IMR-90 (cell line): ENCODE data around the gene ZNF217. TPM values are rescaled to one million over a fixed set of nuclear protein-coding genes. Genes with fewer than 3 reads are reported as not detected.
"Not testable (repeated sequence)": the region's sequence is repeated elsewhere in the genome, so short reads cannot be mapped to it uniquely, and the experiment has no call there.

Source experiments
- ATAC-seq: fragments of 200-7000 bp; cut with Tn5 transposase; 2 replicates; pipeline ENCODE4 v1.9.1; 2020; ENCODE audit warnings: low read depth, mild to moderate bottlenecking, moderate library complexity
- BruUV-seq: library from RNA; stranded (reverse); fragments of 400-500 nt; replicated peaks from 2 replicates; lab custom pipeline; 2021; lab: Mats Ljungman, UMichigan
- CTCF ChIA-PET: fragments of 300-600 bp; formaldehyde crosslinking; extraction: SDS; loops from one replicate; lab custom pipeline; 2021; ENCODE audit warnings: antibody characterized with exemption; lab: Yijun Ruan, JAX
- POLR2A ChIA-PET: fragments of 300-600 bp; sonication (Branson Sonifier 250); formaldehyde crosslinking; loops from one replicate; lab custom pipeline; 2022; ENCODE audit warnings: antibody characterized with exemption; ENCODE audit not compliant: unreplicated experiment; lab: Charles Lee
- DNase-seq: peaks from one replicate; pipeline ENCODE4 v3.0.0; 2013
- H2AFZ ChIP-seq: replicated peaks from 2 replicates; pipeline ENCODE3; 2013; ENCODE audit warnings: low read length, mild to moderate bottlenecking; ENCODE audit not compliant: poor library complexity
- H2AK5ac ChIP-seq: 2 replicates; pipeline ENCODE4 v1.6.1; 2013; ENCODE audit warnings: low read depth, low read length, inconsistent platforms
- H2AK9ac ChIP-seq: replicated peaks from 2 replicates; pipeline ENCODE3; 2013; ENCODE audit warnings: mild to moderate bottlenecking, low read depth, low read length, moderate library complexity; ENCODE audit not compliant: poor library complexity
- H2BK120ac ChIP-seq: 2 replicates; pipeline ENCODE4 v1.6.1; 2013; ENCODE audit warnings: low read depth, low read length, inconsistent platforms
- H2BK15ac ChIP-seq: 3 replicates; pipeline ENCODE4 v1.6.1; 2013; ENCODE audit warnings: low read depth, low read length, inconsistent platforms
- H2BK20ac ChIP-seq: 2 replicates; pipeline ENCODE4 v1.6.1; 2013; ENCODE audit warnings: low read depth, mild to moderate bottlenecking, inconsistent platforms, low read length, moderate library complexity
- H2BK5ac ChIP-seq: 2 replicates; pipeline ENCODE4 v1.6.1; 2013; ENCODE audit warnings: mild to moderate bottlenecking, low read depth, low read length, inconsistent platforms; ENCODE audit not compliant: poor library complexity, severe bottlenecking
- H3K14ac ChIP-seq: replicated peaks from 2 replicates; pipeline ENCODE4 v1.6.1; 2013; ENCODE audit warnings: low read depth, low read length, inconsistent platforms
- H3K18ac ChIP-seq: 2 replicates; pipeline ENCODE4 v1.6.1; 2013; ENCODE audit warnings: low read depth, low read length, control low read depth
- H3K23ac ChIP-seq: 2 replicates; pipeline ENCODE4 v1.6.1; 2013; ENCODE audit warnings: low read depth, low read length, inconsistent platforms
- H3K27ac ChIP-seq: 2 replicates; pipeline ENCODE4 v1.5.1; 2013; ENCODE audit warnings: mild to moderate bottlenecking, control low read depth, low read length; ENCODE audit not compliant: insufficient read depth
- H3K27me3 ChIP-seq: 2 replicates; pipeline ENCODE4 v1.6.1; 2013; ENCODE audit warnings: low read length; ENCODE audit not compliant: control insufficient read depth, insufficient read depth
- H3K36me3 ChIP-seq: 2 replicates; pipeline ENCODE4 v1.6.1; 2013; ENCODE audit warnings: low read length, mixed read lengths; ENCODE audit not compliant: control insufficient read depth, insufficient read depth
- H3K4ac ChIP-seq: 2 replicates; pipeline ENCODE4 v1.6.1; 2013; ENCODE audit warnings: low read depth, low read length, inconsistent platforms
- H3K4me1 ChIP-seq: 2 replicates; pipeline ENCODE4 v1.6.1; 2013; ENCODE audit warnings: low read length, mixed read lengths; ENCODE audit not compliant: control insufficient read depth, insufficient read depth
- H3K4me2 ChIP-seq: 2 replicates; pipeline ENCODE4 v1.6.1; 2013; ENCODE audit warnings: low read depth, mild to moderate bottlenecking, control low read depth, low read length, moderate library complexity
- H3K4me3 ChIP-seq: 2 replicates; pipeline ENCODE4 v1.5.1; 2013; ENCODE audit warnings: low read depth, mild to moderate bottlenecking, control low read depth, low read length, moderate library complexity; ENCODE audit not compliant: insufficient read depth
- H3K56ac ChIP-seq: 2 replicates; pipeline ENCODE4 v1.6.1; 2013; ENCODE audit warnings: low read length, inconsistent platforms; ENCODE audit not compliant: insufficient read depth; ENCODE audit errors: extremely low read depth
- H3K79me1 ChIP-seq, 2 experiments: 2 replicates each; pipeline ENCODE4 v1.6.1; 2013; ENCODE audit warnings: low read length in 2 of 2, inconsistent platforms in 1 of 2, low read depth in 1 of 2
- H3K9ac ChIP-seq: 2 replicates; pipeline ENCODE4 v1.6.1; 2013; ENCODE audit warnings: low read depth, low read length, control low read depth
- H3K9me1 ChIP-seq: 2 replicates; pipeline ENCODE4 v1.6.1; 2013; ENCODE audit warnings: low read length, inconsistent platforms; ENCODE audit not compliant: insufficient read depth
- H3K9me3 ChIP-seq: 2 replicates; pipeline ENCODE4 v1.6.1; 2013; ENCODE audit warnings: low read length; ENCODE audit not compliant: control insufficient read depth, insufficient read depth
- H4K20me1 ChIP-seq: 2 replicates; pipeline ENCODE4 v1.6.1; 2013; ENCODE audit warnings: low read length, inconsistent platforms; ENCODE audit not compliant: insufficient read depth
- H4K5ac ChIP-seq: 2 replicates; pipeline ENCODE4 v1.6.1; 2013; ENCODE audit warnings: mild to moderate bottlenecking, low read depth, low read length, control low read depth
- H4K8ac ChIP-seq, 2 experiments: 2 replicates each; pipeline ENCODE4 v1.6.1; 2013; ENCODE audit warnings: low read depth in 2 of 2, low read length in 2 of 2, control low read depth in 1 of 2, inconsistent platforms in 1 of 2
- H4K91ac ChIP-seq: 2 replicates; pipeline ENCODE4 v1.6.1; 2013; ENCODE audit warnings: low read depth, low read length, inconsistent platforms; ENCODE audit not compliant: insufficient read depth
- MAFK ChIP-seq: IDR thresholded peaks from 2 replicates; pipeline ENCODE4 v1.6.1; 2012; ENCODE audit warnings: low read depth, low read length, improper control_type of control experiment
- SMC3 ChIP-seq: fragments of 150-350 bp; IDR thresholded peaks from 2 replicates; pipeline ENCODE4 v1.6.1; 2016; ENCODE audit warnings: low read depth, mild to moderate bottlenecking, antibody characterized with exemption, low read length, moderate library complexity
- whole genome bisulfite sequencing, 2 experiments: methylation state at CpG; one replicate each; pipeline versions ENCODE4 v1.1.5 to v1.1.7; 2013; ENCODE audit warnings: missing lambda C conversion rate in 2 of 2; ENCODE audit not compliant: insufficient read length in 1 of 2; ENCODE audit errors: extremely low coverage in 2 of 2; 5-methylcytosine and 5-hydroxymethylcytosine counted together
- dilution Hi-C: fragments of 300-500 bp; cut with HindIII; formaldehyde crosslinking; loops from one replicate; pipeline ENCODE4 v1.14.3; 2018; ENCODE audit warnings: low sequenced_read_pairs; ENCODE audit not compliant: unreplicated experiment
- in situ Hi-C: fragments of 300-500 bp; cut with MboI; formaldehyde crosslinking; loops from 3 replicates; pipeline ENCODE4 v1.14.3; 2019; ENCODE audit warnings: low sequenced_read_pairs, inconsistent platforms, mixed read lengths
- intact Hi-C: fragments of 100-400 bp; cut with micrococcal nuclease; formaldehyde crosslinking; loops from 2 replicates; pipeline ENCODE4 v1.10.0; 2022
- polyA plus RNA-seq, 3 experiments: library from polyadenylated mRNA; depleted of rRNA; stranded (reverse); fragments of >200 nt; gene quantifications; 2 replicates each; pipeline ENCODE4 v1.2.3, GENCODE V29; 2012; ENCODE audit warnings: low replicate concordance in 1 of 3
- total RNA-seq: library from RNA; depleted of rRNA; stranded (reverse); fragments of >200 nt; gene quantifications from 2 replicates; pipeline ENCODE4 v1.2.3, GENCODE V29; 2012

Gene ZNF217
- total and polyA plus RNA-seq, 2 of the 4 experiments (the other 2 are of a cell fraction): 9.1 to 27.8 TPM

- Histone ChIP-seq H3K14ac (no peak overlapping the region), H2BK20ac (no peak overlapping the region), H4K20me1 (no peaks in the 10 kb centered on the region), H4K91ac (no peak overlapping the region), H3K79me1 (no peaks in the 10 kb centered on the region), H3K9me1 (no peaks in the 10 kb centered on the region), H3K4ac (no peak overlapping the region), H3K4me1 (no peaks in the 10 kb centered on the region), H3K18ac (no peak overlapping the region), H3K4me2 (no peak overlapping the region), H2BK5ac (no peak overlapping the region), H3K27ac (no peak overlapping the region), H3K23ac (no peak overlapping the region), H4K5ac (no peak overlapping the region), H3K4me3 (no peak overlapping the region), H4K8ac (no peak overlapping the region), H3K9ac (no peak overlapping the region), H2BK120ac (no peak overlapping the region), H2AFZ (no peak overlapping the region), H3K9me3 (no peaks in the 10 kb centered on the region), H3K36me3 (no peaks in the 10 kb centered on the region), H2AK9ac (no peak overlapping the region), H2AK5ac (no peak overlapping the region), H3K27me3 (peaks cover 2% of the 10 kb centered on the region), H2BK15ac (no peak overlapping the region), H3K56ac (no peak overlapping the region)
- no peak for DNase-seq
- POLR2A ChIA-PET: no interaction called here
- in situ Hi-C loops (no loop called here), intact Hi-C loops (no loop called here), dilution Hi-C loops (no loop called here)
- BruUV-seq: no TSS peak
- no peak for ATAC-seq
- no CpG with 5 or more reads among the region's 1 CpG for WGBS, 2 experiments
- CTCF ChIA-PET: no interaction called here
- TF ChIP-seq SMC3 (no peak), MAFK (no peak)
Observed at GRCh38 chr20:53533500-53533899, 60.1 kb downstream of the ZNF217 start.

DNA sequence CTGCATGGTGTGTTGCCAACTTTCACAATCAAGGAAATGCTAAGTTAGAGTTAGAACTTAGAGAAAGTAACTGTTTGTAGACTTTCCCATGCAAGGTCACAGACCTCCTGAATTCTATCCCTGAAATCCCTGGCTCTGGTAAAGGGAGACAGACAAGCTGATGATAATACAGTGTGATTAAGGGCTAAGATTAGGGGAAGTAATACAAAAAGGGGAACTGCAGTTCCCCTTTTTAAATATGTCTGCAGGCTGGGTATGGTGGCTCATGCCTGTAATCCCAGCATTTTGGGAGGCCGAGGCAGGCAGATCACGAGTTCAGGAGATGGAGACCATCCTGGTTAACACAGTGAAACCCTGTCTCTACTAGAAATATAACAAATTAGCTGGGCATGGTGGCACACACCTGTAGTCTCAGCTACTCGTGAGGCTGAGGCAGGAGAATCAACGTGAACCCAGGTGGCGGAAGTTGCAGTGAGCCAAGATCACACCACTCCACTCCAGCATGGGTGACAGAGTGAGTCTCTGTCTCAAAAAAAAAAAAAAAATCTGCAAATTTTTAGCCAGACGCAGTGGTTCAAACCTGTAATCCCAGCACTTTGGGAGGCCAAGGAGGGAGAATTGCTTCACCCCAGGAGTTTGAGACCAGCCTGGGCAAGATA lies 60.9 kb downstream of the ZNF217 start:
- H2AK5ac ChIP-seq, POLR2A ChIA-PET, H3K23ac ChIP-seq, H3K27ac ChIP-seq, H3K4ac ChIP-seq, H4K8ac ChIP-seq, H3K18ac ChIP-seq, H3K4me2 ChIP-seq, H3K56ac ChIP-seq, BruUV-seq, in situ Hi-C loops, H3K79me1 ChIP-seq, H3K4me3 ChIP-seq, H2BK15ac ChIP-seq, H2BK5ac ChIP-seq, H3K14ac ChIP-seq, H2AFZ ChIP-seq, dilution Hi-C loops, H4K5ac ChIP-seq, H3K9ac ChIP-seq, H4K20me1 ChIP-seq, H2BK120ac ChIP-seq, H3K36me3 ChIP-seq, DNase-seq, CTCF ChIA-PET, H2BK20ac ChIP-seq, H3K9me3 ChIP-seq, intact Hi-C loops, H3K27me3 ChIP-seq, H3K9me1 ChIP-seq, H4K91ac ChIP-seq, H3K4me1 ChIP-seq, ATAC-seq, H2AK9ac ChIP-seq: not testable (repeated sequence)
- WGBS, 2 experiments: no CpG with 5 or more reads among the region's 6 CpGs
